Progenitor cell of endocrine pancreas (in vitro differentiated cells): ENCODE measurements around the gene LAMA5. TPM values are rescaled to one million over a fixed set of nuclear protein-coding genes. Genes with fewer than 3 reads are reported as not detected.
A peak's percentile ranks its signal among the peaks of the same experiment; 100 is the strongest.

Experiments used
- DNase-seq: peaks from one replicate; pipeline ENCODE4 v3.0.0; 2021; ENCODE audit warnings: low spot score; ENCODE audit not compliant: unreplicated experiment
- H3K27ac Mint-ChIP-seq: 2 replicates; pipeline ENCODE4 v1.8.0; 2021; ENCODE audit warnings: mild to moderate bottlenecking, moderate library complexity, mixed read lengths
- H3K27me3 Mint-ChIP-seq: 2 replicates; pipeline ENCODE4 v1.8.0; 2021; ENCODE audit warnings: mixed read lengths
- H3K36me3 Mint-ChIP-seq: 2 replicates; pipeline ENCODE4 v1.8.0; 2022; ENCODE audit warnings: mixed read lengths; ENCODE audit not compliant: insufficient read depth
- H3K4me1 Mint-ChIP-seq: 2 replicates; pipeline ENCODE4 v1.8.0; 2021; ENCODE audit warnings: low read depth, mixed read lengths
- H3K4me3 Mint-ChIP-seq: 2 replicates; pipeline ENCODE4 v1.8.0; 2021; ENCODE audit warnings: low read depth, mild to moderate bottlenecking, moderate library complexity, mixed read lengths
- H3K9me3 Mint-ChIP-seq: 2 replicates; pipeline ENCODE4 v1.8.0; 2021; ENCODE audit warnings: low read depth, mixed read lengths
- total RNA-seq: library from RNA; stranded (reverse); gene quantifications from 2 replicates; pipeline ENCODE4 v1.2.1, GENCODE V29; 2021
- TF ChIP-seq, protein P1 (sequence below): fragments of 200-600 bp; sonication (generic); IDR thresholded peaks from one replicate; pipeline ENCODE4 v1.5.0; 2021; ENCODE audit warnings: antibody characterized with exemption, mild to moderate bottlenecking; ENCODE audit not compliant: unreplicated experiment

Gene LAMA5
- total RNA-seq, 1 donor from 2014 or later, result 252 TPM

DNA sequence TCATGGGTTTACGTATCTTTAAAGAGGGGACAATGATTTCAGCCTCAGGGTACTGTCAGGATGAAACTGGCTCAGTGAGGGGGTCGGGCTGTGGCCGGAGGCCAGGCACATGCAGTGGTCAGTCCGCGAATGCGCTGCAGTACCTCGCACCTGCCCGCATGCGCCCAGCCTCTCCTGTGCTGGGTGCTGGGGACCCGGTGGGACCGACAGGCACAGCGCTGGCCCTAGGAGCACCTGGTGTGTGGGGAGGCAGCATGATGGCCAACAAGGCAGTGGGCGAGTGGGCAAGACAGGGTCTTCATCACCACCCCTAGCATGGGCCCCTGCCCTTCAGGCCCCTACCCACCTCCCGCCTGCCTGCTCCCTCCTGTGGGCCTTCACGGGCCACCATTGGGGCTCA, 40.9 kb upstream of the LAMA5 start:
- Mint-ChIP-seq H3K4me1 (peaks cover 11% of the 10 kb centered on the region), H3K4me3 (peak overlapping the region; percentile 50), H3K27me3 (peaks cover 7% of the 10 kb centered on the region), H3K27ac (no peak overlapping the region), H3K9me3 (no peaks in the 10 kb centered on the region), H3K36me3 (no peaks in the 10 kb centered on the region)
- no peak for DNase-seq
- TF ChIP-seq, protein P1, sequence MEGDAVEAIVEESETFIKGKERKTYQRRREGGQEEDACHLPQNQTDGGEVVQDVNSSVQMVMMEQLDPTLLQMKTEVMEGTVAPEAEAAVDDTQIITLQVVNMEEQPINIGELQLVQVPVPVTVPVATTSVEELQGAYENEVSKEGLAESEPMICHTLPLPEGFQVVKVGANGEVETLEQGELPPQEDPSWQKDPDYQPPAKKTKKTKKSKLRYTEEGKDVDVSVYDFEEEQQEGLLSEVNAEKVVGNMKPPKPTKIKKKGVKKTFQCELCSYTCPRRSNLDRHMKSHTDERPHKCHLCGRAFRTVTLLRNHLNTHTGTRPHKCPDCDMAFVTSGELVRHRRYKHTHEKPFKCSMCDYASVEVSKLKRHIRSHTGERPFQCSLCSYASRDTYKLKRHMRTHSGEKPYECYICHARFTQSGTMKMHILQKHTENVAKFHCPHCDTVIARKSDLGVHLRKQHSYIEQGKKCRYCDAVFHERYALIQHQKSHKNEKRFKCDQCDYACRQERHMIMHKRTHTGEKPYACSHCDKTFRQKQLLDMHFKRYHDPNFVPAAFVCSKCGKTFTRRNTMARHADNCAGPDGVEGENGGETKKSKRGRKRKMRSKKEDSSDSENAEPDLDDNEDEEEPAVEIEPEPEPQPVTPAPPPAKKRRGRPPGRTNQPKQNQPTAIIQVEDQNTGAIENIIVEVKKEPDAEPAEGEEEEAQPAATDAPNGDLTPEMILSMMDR, result no peak

DNA sequence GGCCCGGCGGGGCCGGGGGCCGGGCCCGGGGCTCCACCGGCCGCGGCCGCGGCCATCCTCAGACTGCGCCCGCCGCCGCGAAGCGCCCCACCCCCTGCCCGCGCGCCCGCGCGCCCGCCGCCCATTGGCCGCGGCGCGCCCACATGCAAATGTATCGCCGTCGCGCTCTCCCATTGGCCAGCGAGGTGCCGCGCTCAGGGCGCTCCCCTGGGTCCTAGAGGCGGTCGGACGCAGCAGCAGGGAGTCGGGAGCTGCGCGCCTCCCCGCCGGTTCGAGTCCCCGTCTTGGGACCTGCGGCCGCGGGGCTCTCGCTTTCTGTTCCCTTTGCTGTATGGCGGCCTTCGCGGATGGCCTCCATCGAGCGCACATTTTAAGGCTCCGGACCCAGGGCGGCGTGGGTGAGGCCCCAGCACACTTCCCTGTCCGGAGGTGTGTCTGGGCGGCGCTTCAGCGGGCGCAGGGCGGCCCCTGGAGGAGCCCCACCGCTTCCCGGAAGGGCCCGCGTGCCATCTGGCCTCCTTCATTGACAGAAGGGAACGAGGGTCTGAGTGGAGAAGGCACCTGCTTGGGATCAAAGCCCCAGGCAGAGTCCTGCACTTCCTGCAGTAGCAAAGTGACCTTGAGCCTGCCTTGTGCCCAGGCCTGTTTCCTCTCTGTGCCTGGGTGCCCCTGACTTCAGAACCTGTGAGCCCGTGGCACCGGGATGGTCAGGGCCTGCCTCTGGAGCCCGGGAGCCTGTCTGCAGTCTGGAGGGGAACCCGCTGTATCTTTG, 40.3 kb upstream of the LAMA5 start, which contains the start of gene CABLES2:
TSS of gene CABLES2 (minus strand) at position 65 of the 772 bp plus-strand sequence. CDS start at position 56, 9 bp downstream.
- Mint-ChIP-seq H3K4me1 (peaks cover 11% of the 10 kb centered on the region), H3K27me3 (peaks cover 7% of the 10 kb centered on the region), H3K36me3 (no peaks in the 10 kb centered on the region), H3K27ac (no peak within 1 kb of the TSS), H3K9me3 (no peaks in the 10 kb centered on the region), H3K4me3 (peak within 1 kb of the TSS; percentile 74)
- DNase-seq, result peak; percentile 83
- TF ChIP-seq, protein P1, result no peak

DNA sequence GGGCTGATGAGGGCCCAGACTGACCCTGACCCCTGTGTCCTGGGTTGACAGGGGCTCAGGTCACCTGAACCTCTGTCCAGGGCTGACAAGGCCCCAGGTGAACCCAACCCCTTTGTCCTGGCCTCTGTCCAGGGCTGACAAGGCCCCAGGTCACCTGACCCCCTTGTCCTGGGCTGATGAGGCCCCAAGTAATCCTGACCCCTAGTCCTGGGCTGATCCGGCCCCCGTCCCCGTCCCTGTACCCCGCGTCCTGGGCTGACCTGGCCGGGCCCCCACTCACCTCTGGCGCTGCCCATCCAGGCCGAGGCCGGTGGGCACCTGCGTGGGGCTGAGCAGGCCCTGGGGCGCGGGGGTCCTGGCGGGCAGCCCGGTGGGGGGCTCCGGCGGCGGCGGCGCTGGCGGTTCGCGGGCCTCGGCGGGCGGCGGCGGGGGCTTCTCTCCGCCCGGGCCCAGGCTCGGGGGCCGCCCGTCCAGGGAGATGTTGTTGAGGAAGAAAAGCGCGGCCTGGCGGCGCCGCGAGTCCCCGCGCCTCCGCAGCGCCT, 39.6 kb upstream of the LAMA5 start:
- TF ChIP-seq, protein P1, result no peak
- Mint-ChIP-seq H3K4me3 (peak overlapping the region; percentile 74), H3K36me3 (peaks cover 1% of the 10 kb centered on the region), H3K27me3 (peaks cover 7% of the 10 kb centered on the region), H3K9me3 (no peaks in the 10 kb centered on the region), H3K4me1 (peaks cover 11% of the 10 kb centered on the region), H3K27ac (no peak overlapping the region)
- DNase-seq, result no peak

DNA sequence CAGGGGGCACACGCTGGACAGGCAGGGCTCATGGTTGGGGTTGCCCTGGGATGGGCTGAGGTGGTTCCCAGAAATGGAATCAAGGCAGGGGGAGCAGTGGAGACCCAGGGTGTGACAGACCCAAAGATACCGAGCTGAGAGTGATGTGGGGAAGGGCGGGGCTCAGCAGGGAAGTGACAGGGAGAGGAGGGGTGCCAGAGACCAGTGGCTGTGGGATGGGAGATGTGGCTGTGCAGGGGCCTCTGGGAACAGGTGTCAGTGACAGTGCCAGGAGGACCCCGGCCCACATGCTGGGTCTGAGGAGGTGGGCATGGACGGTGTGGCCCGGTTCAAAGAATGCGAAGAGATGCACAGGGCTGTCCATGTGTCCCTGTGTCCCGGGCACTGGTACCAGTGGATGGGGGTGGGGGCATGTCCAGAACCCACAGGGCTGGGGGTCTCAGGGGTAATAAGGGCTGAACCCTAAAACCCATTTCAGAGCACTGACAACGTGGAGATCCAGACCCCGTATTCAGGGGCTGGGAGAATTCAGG, 38.9 kb upstream of the LAMA5 start:
- H3K4me3 Mint-ChIP-seq, result peak overlapping the region; percentile 74
- DNase-seq, result no peak
- TF ChIP-seq, protein P1, result no peak
- H3K27ac Mint-ChIP-seq, result peak overlapping the region; percentile 69
- peaks cover 1% of the 10 kb centered on the region for H3K36me3 Mint-ChIP-seq
- H3K9me3 Mint-ChIP-seq, result no peaks in the 10 kb centered on the region
- H3K27me3 Mint-ChIP-seq, result peaks cover 7% of the 10 kb centered on the region
- peaks cover 11% of the 10 kb centered on the region for H3K4me1 Mint-ChIP-seq

DNA sequence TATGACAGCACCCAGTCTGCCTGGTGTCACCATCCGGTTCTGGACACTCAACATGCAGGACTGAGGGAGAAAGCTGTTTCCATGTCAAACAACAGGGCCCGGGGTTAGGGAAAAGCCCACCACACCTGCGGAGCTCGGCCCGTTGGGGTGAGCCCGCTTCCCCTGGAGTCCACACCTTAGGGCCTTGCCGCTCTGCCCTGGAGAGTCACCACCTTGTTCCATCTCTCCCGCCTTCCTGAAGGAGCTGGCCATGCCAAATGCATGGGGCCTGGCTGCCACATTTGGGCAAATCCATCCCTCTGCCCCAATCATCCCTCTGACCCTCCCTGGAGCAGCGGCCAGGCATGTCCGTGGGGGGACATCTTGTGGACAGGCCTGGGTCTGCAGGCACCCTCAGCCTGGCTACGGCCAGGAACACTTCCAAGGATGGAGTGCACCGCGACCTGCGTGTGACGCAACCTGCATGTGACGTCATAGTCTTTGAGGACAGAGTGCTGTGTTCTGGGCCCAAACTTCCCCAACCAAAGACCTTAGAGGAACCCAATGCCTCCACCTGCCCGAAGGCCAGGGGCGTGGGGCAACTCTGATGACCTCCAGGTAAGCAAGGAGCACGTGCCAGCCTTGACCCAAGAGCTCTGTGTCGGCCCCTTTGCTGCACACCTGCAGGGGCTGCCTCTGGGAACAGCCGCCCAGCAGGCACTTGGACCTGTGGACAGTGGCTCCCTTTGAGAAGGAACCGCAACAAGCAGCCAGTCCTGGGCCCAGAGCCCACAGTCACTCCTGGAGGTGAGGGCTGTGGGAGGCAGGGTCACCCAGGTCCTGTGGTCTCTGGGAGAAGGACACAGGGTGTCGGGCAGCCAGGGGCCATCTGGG, 38.2 kb upstream of the LAMA5 start:
- TF ChIP-seq, protein P1, result peak; percentile 67
- peaks cover 7% of the 10 kb centered on the region for H3K27me3 Mint-ChIP-seq
- H3K36me3 Mint-ChIP-seq, result peaks cover 3% of the 10 kb centered on the region
- H3K27ac Mint-ChIP-seq, result peak overlapping the region; percentile 73
- peaks cover 11% of the 10 kb centered on the region for H3K4me1 Mint-ChIP-seq
- DNase-seq, result peak; percentile 42
- H3K9me3 Mint-ChIP-seq, result no peaks in the 10 kb centered on the region
- peak overlapping the region; percentile 74 for H3K4me3 Mint-ChIP-seq
